SK-N-SH (cell line): ENCODE data around the gene AKAP11.

ENCODE experiments used
- CHD2 ChIP-seq: fragments of 150-350 bp; IDR thresholded peaks from 2 replicates; pipeline ENCODE4 v1.6.1; 2018; ENCODE audit warnings: low read length; ENCODE audit not compliant: partially characterized antibody
- GABPA ChIP-seq: IDR thresholded peaks from 2 replicates; pipeline ENCODE4 v1.4.0; 2012; ENCODE audit warnings: low read depth, mild to moderate bottlenecking
- TF ChIP-seq, protein P1 (sequence below): fragments of 200-600 bp; sonication (generic); IDR thresholded peaks from 2 replicates; pipeline ENCODE4 v1.6.1; 2017; ENCODE audit warnings: antibody characterized with exemption, mild to moderate bottlenecking, moderate library complexity

DNA sequence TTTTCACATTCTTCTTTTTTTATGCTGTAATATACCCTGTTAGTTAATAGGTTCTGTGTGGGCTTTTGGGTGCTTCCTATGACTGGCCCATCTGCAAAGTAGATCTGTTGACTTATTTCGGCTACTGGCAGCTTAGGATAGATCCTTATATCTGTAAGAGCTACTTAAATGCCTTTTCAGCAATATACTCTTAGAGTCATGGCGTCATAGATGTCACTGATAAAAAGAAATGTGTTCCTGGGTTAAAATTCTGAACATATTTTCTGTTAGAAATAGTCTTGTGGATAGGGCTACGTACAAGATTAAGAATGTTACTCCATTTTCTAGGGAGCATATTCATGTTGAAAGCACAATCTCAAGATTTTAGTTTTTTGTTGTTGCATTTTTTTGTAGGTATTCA lies 4.7 kb downstream of the AKAP11 start:
- TF ChIP-seq GABPA (no peak), CHD2 (no peak)
- TF ChIP-seq, protein P1, sequence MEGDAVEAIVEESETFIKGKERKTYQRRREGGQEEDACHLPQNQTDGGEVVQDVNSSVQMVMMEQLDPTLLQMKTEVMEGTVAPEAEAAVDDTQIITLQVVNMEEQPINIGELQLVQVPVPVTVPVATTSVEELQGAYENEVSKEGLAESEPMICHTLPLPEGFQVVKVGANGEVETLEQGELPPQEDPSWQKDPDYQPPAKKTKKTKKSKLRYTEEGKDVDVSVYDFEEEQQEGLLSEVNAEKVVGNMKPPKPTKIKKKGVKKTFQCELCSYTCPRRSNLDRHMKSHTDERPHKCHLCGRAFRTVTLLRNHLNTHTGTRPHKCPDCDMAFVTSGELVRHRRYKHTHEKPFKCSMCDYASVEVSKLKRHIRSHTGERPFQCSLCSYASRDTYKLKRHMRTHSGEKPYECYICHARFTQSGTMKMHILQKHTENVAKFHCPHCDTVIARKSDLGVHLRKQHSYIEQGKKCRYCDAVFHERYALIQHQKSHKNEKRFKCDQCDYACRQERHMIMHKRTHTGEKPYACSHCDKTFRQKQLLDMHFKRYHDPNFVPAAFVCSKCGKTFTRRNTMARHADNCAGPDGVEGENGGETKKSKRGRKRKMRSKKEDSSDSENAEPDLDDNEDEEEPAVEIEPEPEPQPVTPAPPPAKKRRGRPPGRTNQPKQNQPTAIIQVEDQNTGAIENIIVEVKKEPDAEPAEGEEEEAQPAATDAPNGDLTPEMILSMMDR: no peak
